Measurements from ENCODE around the gene GAS6.

Gene GAS6

GRCh38 chr13:113855931-113856715 lies 7.8 kb downstream of the GAS6 start:
- DNase-seq: peak in 2 of 10 donors; percentile 10 to 66
- intact Hi-C loops (cut with DNase I): no loop called here

DNA sequence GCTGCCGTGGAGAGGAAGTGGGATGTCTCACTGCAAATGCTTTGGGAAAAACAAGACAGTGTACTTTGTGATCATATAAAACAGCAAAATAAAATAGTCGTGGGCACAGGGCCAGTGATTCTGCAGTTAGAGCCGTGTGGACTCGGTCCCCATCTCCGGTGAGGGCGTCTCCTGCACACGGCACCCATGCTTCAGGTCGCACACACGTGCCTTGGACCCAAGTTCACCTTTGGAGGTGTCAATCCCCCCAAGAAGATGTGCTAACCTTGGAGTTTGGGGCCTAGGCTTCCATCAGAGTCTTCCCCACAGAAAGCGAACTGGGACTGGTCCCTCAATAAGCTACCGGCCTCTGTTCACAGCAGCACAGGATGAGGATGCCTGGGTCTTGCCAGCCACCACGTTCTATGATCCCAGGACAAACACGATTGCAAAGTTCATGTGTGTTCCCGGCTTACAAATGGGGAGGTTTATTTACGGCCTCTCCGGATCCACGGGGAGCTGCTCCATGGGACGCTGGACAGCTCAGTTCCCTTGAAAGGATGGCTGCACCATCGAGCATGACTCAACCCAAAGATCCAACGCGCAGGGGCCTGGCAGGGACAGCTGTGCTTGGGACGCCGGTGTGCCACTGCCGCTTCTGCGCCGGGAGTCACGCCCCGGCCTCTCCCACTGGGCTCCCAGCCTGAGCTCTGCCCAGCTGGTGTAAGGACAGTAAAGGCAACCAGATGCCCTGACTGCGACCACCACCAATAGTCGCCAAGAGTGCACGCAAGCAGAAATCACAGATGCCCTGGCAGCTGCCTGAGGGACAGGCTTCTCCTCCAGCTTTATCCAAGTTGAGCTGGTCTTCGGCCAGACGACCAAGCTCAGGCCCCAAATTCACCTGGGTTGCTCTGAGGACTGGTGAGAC lies 8.6 kb downstream of the GAS6 start:
- peak in 4 of 10 donors; percentile 15 to 77 (median 71) for DNase-seq
- intact Hi-C loops (cut with DNase I): no loop called here

DNA sequence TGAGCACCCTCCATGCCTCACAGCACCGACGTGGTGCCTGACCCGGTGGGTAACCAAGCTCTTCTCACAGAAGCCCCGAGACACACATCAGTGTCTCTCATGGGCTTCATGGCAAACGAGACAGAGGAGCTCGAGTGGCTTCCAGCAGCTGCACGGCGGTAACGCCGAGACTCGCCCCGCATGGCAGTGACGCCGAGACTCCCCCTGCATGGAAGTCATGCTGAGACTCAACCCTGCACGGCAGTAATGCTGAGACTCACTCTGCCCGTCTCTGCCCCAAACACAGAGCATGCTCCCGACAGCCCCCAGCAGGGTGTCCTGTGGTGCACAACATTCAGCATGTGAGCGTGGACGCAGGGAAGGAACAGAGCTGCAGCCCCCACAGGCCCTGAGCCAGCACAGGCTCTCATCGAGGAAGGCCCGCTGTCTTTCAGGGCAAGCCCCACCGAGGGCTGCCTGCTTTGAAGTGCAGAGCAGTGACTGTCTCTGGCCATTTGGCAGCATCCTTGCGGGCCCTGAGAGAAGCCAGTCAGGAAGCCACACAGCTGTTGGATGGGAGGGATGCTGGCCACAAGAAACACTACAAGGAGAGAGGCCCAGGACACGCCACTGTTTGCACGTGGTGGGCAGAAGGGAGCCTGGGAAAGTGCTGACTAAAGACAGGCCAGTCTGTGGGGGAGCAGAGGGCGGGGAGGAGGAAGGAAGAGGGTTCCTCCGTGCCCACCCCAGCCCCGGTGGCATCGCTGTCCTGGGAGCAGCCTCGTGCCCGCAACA lies 9.5 kb downstream of the GAS6 start:
- DNase-seq: peak in 4 of 10 donors; percentile 36 to 86 (median 64)
- intact Hi-C loops (cut with DNase I): no loop called here

- intact Hi-C loops (cut with DNase I): no loop called here
- peak in 3 of 10 donors; percentile 13 to 66 (median 45) for DNase-seq
Measured at GRCh38 chr13:113853518-113854237, 10.2 kb downstream of the GAS6 start.

DNA sequence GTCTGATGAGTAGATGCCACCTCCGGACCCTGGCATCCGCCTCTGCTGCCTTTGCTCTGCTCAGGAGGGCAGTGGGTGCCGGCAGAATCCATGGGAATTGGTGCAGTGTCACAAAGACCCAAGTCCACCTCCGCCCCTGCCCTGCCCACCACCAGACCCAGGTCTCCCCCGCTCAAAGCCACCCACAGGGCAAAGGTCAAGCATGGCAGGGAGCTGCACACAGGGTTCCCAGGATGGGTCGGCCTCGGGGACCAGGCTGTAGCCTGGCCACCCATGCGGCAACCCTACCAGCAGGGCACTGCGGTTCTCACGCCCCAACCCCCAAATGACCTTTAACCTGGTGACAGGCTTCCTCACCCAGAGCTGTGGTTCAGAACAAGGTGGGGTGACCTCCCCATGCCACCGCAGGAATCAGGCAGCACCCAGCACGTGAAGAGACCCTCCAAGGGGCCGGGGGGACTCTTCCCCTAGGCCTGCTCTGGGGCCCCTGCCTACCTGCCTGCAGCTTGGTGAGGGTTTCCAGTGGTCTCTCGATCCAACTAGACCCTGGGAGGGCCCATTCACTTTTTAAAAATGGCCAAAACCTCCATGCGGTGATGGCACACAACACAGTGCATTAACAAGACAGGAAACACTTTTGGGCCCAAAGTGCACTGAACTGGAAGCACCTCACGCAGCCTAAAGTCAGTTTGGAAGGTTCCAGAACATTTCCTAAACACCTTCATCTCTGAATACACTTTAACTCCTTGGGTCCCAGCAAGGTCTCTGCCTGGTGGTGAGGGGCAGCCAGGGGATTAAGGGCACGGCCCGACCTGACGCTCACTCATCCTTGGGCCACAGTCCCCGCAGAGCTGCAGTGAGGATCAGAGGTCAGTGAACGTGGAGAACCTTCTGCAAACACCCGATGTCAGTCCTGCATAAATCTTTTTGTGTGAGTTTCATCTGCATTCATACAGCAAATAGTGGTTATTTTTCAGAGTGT lies 11.0 kb downstream of the GAS6 start:
- DNase-seq: peak in 3 of 10 donors; percentile 14 to 65 (median 59)
- intact Hi-C loops (cut with DNase I): no loop called here

- intact Hi-C loops (cut with DNase I): no loop called here
- DNase-seq: peak in 3 of 10 donors; percentile 10 to 79 (median 65)
Measured at GRCh38 chr13:113851826-113852535, 11.9 kb downstream of the GAS6 start.

DNA sequence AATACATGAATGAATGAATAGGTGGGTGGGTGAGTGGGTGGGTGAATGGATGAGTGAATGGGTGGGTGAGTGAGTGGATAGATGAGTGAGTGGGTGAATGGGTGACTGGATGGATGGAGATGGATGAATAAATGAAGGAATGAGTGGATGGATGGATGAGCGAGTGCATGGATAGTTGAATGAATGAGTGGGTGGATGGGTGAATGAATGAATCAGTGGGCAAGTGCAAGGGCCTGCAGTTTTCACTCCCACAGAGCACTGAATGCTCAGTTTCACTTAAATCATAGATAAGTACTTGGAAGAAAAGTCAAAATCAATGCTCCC lies 12.4 kb downstream of the GAS6 start:
- intact Hi-C loops (cut with DNase I): no loop called here
- no peak for DNase-seq

DNA sequence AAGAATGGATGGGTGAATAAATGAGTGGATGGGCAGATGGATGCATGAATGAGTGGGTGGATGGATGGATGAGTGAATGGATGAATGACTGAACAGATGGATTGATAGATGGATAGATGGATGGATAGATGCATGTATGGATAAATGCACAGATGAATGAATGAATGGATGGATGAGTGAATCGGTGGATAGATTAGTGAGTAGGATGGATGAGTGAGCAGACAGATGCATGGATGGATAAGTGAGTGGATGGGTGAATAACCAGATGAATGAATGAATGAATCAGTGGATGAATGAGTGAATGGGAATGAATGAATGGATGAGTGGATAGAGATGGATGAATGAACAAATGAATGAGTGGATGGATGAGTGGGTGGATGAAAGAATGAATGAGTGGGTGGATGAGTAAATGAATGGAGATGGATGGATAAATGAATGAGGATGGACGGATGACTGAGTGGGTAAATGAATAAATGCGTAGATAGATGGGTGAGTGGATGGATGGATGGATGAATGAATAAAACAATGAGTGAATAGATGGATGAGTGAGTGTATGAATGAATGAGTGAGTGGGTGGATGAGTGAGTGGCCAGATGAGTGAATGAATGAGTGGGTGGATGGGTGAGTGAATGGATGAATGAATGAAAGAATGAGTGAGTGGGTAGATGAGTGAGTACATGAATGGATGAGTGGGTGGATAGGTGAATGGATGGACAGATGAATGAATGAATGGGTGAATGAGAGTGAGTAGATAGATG lies 13.0 kb downstream of the GAS6 start:
- DNase-seq: no peak
- intact Hi-C loops (cut with DNase I): no loop called here

- peak in 1 of 10 donors; percentile 15 for DNase-seq
- intact Hi-C loops (cut with DNase I): no loop called here
Measured at GRCh38 chr13:113849981-113850721, 13.7 kb downstream of the GAS6 start.

DNA sequence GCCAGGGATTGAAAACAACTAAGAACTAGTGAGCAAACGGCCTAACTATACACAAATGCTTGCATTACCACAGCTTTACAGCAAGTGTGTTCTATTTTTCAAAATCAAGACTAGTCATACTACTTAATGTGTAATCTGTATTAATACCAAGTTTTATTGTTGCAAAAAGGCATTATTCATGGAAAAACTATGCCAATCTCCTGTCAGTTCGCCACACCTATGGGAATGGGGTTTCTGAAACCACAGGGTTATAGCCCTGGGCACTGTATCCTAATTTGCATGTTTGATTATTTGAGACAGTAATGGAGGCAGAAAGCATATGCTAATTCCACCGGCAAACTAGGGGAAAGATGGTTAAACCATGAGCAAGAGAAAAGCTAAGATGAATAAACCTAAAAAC lies 14.3 kb downstream of the GAS6 start:
- no peak for DNase-seq
- intact Hi-C loops (cut with DNase I): no loop called here

- peak in 2 of 10 donors; percentile 7 to 56 for DNase-seq
- intact Hi-C loops (cut with DNase I): no loop called here
Measured at GRCh38 chr13:113848431-113849260, 15.2 kb downstream of the GAS6 start.

DNA sequence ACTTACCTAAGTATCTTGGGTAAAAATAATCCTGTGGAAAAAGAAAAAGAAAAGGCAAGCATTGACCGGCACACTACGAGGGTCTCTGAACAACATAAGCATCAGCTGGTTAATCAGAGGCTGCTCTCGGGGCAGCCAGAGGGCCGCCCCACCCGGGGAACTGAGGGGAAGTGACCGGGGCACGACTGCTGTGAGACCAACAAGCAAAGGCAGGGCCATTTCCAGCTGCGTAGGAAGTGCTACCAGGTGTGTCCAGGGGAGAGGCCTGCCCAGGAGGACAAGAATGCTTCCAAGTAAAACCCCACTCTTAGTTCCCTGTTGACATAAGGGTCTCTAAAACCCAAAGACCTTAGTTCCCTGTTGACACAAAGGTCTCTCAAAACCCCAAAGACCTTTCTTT lies 15.9 kb downstream of the GAS6 start:
- peak in 2 of 10 donors; percentile 4 to 41 for DNase-seq
- intact Hi-C loops (cut with DNase I): no loop called here

DNA sequence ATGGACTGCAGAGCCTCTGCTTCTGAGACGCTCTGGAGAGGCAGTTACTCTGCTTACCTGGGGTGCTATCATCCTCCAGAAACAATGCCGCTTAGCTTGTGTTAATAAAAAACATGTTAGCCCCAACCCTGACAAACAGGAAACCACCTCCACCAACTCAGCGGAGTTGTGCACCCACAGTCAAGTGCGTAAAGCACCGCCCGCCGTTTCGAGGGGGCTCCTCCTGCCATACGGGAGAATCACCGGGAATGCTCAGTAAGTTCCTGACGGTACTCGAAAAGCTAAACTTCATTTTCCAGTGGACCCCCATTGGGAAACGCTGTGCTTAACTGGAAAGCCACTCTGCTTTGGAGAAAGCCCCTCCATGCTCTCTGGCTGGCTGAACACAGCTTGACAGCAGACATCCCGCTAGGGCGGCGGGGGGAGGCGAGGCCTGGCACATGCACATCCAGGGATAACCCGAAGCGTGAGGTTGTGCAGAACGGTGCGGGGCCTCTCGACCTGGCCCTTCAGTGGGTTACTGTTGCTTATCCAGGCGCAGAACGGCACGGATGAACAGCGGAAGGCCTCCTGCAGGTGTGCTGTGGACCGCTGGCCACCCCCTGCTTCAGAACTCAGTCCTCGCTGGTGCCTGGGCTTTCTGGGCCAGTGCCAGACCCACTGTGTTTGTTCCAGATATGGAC lies 17.1 kb downstream of the GAS6 start:
- DNase-seq: peak in 3 of 10 donors; percentile 12 to 81 (median 68)
- intact Hi-C loops (cut with DNase I): no loop called here

- DNase-seq: peak in 3 of 10 donors; percentile 29 to 73 (median 54)
- intact Hi-C loops (cut with DNase I): no loop called here
Measured at GRCh38 chr13:113845723-113846635, 17.9 kb downstream of the GAS6 start.

Data from posterior cingulate gyrus (tissue), 11 donors.